GM12864 (cell line): ENCODE results near the gene TRIM31.

Experiments used
- DNase-seq: peaks from one replicate; pipeline ENCODE4 v3.0.0-alpha.2; 2011; ENCODE audit warnings: low read depth
- H3K4me3 ChIP-seq: 2 replicates; pipeline ENCODE4 v1.5.1; 2011; ENCODE audit warnings: mild to moderate bottlenecking, low read depth, low read length, control low read depth
- TF ChIP-seq, protein P1 (sequence below): IDR thresholded peaks from 2 replicates; pipeline ENCODE4 v1.5.1; 2011; ENCODE audit warnings: low read depth, mild to moderate bottlenecking, moderate library complexity, low read length, control low read depth, inconsistent platforms; ENCODE audit errors: missing control alignments

The TRIM31 gene

DNA sequence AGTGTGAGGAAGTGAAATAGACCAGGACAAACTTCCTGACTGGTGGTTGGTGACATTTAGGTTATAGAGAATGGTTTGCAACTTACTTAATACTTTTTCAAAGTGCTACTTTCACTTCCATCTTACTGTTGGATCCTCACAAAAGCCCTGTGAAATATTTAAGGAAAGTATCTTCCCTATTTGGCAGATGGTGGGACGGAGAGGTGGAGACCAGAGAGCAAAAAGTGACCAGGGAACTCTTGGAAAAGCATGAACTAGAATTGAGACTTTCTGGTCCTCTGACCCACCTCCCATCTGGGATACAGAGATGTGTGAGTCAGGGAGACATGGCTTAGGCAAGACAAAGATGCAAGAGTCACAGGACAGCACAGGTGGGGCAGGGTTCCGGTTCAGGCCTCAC is 45.1 kb upstream of the TRIM31 start:
- DNase-seq, result no peak
- H3K4me3 ChIP-seq, result no peak overlapping the region
- TF ChIP-seq, protein P1, sequence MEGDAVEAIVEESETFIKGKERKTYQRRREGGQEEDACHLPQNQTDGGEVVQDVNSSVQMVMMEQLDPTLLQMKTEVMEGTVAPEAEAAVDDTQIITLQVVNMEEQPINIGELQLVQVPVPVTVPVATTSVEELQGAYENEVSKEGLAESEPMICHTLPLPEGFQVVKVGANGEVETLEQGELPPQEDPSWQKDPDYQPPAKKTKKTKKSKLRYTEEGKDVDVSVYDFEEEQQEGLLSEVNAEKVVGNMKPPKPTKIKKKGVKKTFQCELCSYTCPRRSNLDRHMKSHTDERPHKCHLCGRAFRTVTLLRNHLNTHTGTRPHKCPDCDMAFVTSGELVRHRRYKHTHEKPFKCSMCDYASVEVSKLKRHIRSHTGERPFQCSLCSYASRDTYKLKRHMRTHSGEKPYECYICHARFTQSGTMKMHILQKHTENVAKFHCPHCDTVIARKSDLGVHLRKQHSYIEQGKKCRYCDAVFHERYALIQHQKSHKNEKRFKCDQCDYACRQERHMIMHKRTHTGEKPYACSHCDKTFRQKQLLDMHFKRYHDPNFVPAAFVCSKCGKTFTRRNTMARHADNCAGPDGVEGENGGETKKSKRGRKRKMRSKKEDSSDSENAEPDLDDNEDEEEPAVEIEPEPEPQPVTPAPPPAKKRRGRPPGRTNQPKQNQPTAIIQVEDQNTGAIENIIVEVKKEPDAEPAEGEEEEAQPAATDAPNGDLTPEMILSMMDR, result no peak

DNA sequence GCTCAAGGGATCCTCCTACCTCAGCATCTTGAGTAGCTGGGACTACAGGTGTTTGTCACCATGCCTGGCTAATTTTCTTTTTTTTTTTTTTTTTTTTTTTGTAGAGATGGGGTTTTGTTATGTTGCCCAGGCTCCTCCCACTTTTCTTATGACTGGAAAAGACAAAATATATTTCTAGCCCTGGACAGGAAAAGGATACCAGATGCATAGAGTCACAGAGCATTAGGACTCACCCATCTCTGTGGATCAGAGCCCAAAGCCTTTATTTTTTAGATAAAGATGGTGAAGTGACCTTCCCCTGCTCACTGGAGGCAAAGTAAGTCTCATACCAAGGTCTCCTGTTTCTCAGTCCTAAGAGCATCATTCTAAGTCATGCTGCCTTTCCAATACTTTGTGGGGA is 44.7 kb upstream of the TRIM31 start:
- H3K4me3 ChIP-seq, result no peak overlapping the region
- DNase-seq, result no peak
- TF ChIP-seq, protein P1, result no peak

DNA sequence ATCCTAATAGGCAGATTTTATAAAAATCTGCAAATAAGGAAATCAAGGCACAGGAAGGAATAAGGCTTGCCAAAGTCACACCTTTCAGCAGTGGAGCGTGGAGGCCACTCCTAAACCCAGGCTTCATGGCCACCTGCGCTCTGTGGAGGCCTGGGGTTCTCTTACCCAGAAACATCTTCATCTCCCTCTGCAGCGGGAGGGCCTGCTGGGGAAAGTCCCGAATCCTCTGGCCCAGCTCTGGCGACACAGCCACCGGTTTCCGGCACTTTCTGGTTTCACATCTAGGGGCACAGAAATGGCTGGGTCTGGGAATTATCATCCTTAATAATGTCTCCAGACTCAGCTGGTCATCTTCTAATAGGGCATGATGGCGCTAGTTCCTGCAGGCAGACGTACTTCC is 43.9 kb upstream of the TRIM31 start:
- TF ChIP-seq, protein P1, result no peak
- no peak for DNase-seq
- H3K4me3 ChIP-seq, result no peak overlapping the region

DNA sequence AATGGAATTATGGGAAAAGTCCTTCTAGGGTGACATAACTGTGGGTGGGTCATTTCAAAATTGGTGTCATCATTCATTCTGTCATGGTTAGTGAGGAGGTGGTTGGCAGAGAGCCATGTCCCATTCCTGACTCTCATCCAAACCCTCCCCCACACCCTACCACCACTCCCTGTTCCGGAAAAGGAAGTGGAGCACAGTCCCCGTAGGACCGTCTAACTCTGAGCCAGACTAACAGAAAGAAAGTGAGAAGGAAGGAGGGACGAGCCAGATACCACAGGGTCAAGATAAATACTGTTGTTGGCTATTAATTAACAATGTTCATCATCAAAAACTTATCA is 43.3 kb upstream of the TRIM31 start:
- no peak overlapping the region for H3K4me3 ChIP-seq
- TF ChIP-seq, protein P1, result no peak
- DNase-seq, result no peak

DNA sequence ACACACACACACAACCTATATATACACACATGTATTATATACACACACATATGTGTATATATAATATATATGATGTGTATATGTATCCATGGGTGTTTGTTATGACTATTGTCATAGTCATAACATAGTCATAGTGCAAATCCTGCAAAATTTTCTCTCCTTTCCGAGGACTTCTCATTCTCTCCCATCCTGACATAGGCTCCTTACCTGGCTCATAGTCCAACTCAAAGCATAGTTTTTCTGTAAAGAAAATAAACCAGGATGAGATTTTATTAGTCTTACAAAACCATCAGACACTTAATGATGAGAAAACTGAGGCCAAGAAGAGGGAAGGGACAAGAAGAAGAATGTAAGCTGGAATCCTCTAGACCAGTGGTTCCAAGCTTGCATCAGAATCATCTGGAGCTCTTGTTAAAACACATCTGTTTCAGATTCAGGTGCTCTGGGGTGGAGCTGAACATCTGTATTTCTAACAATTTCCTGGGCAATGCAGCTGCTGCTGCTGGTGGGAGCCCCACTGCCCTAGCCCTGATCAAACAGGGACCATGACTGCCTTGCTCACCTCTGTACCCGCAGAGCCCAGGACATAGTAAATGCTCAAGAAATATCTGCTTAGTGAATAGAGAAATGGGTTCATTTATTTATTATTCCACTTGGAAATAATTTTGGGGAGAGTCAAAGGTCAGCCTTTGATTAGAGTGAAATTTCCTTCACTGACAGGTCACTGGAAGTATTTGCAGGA is 42.8 kb upstream of the TRIM31 start:
- TF ChIP-seq, protein P1, result no peak
- H3K4me3 ChIP-seq, result no peak overlapping the region
- no peak for DNase-seq

DNA sequence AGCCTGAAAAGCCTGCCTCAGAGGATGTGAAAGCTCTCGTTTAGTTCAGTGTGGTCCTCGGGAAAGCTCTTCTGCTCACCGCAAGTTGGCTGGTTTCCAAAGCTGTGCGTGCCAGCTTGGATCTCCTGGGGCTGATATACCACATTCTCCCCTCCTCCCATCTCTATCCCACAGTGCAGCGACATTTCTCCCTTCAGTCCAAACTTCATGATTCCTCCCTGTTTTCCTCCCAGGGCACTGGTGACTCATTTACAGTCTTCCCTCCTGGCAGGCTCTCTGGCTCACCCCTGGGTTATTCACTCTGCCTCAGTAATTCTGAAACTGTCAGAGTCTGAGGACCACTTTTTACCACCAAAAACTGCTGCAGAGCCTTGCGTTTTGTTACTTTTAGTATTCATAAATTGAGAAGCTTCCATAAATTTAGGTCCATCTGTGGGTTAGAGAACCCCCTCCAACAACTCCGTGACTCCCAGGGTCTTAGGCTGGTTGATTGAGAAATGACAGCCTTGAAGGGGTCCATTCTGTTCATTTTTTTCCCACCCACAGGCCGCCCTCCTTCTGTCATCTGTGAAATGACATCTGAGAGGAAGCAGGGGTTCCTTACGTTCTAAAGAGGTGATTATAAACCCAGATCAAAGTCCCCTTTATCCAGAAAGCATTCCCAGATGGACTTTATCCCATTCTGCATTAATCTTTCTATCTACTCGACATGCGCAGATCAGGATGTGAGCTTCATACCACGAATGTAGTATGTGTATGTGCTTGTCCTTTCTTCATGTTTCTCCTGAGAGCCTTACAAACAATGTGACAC is 42.0 kb upstream of the TRIM31 start:
- no peak for DNase-seq
- TF ChIP-seq, protein P1, result no peak
- H3K4me3 ChIP-seq, result no peak overlapping the region
